ENCODE data around the gene KPNA5. TPM values are rescaled to one million over a fixed set of nuclear protein-coding genes. Genes with fewer than 3 reads are reported as not detected.
"Not testable (repeated sequence)": the region's sequence is repeated elsewhere in the genome, so short reads cannot be mapped to it uniquely, and the experiment has no call there.

The KPNA5 gene
- total RNA-seq, 4 donors from 2014 or later, result 1.1 to 8.2 (median 3.2) TPM

- Histone ChIP-seq H3K36me3 (peaks cover 0 to 7% (median 0%) of the 10 kb centered on the region in 3 donors), H3K4me3 (no peak overlapping the region), H3K4me1 (peaks cover 3 to 26% (median 7%) of the 10 kb centered on the region in 3 donors), H3K27ac (no peak overlapping the region), H3K27me3 (no peaks in the 10 kb centered on the region), H3K9me3 (no peaks in the 10 kb centered on the region)
- WGBS, 2 donors, result 87 to 94% methylated on average over 2 of the region's 2 CpGs
- intact Hi-C loops (cut with DNase I), result no loop called here
- DNase-seq, result no peak
- TF ChIP-seq POLR2A (IDR thresholded peaks at IDR 0.05), result no peak
- TF ChIP-seq CTCF (IDR thresholded peaks at IDR 0.05), result no peak
Observed at GRCh38 chr6:116685437-116685993, 4.5 kb downstream of the KPNA5 start.

GRCh38 chr6:116686475-116687101 is 5.6 kb downstream of the KPNA5 start:
- DNase-seq; H3K27me3 ChIP-seq; H3K4me3 ChIP-seq; intact Hi-C loops (cut with DNase I); H3K9me3 ChIP-seq; H3K27ac ChIP-seq: not testable (repeated sequence)
- Histone ChIP-seq H3K36me3 (peaks cover 0 to 13% (median 0%) of the 10 kb centered on the region in 3 donors), H3K4me1 (peaks cover 2 to 23% (median 7%) of the 10 kb centered on the region in 3 donors)
- WGBS, 2 donors, result 70 to 72% methylated on average over 2 of the region's 2 CpGs

- TF ChIP-seq POLR2A (IDR thresholded peaks at IDR 0.05), result no peak
- TF ChIP-seq CTCF (IDR thresholded peaks at IDR 0.05), result no peak
- intact Hi-C loops (cut with DNase I), result no loop called here
- WGBS, 2 donors, result 85 to 95% methylated on average over 5 of the region's 5 CpGs
- H3K27ac ChIP-seq, result no peak overlapping the region
- H3K27me3 ChIP-seq, result no peaks in the 10 kb centered on the region
- DNase-seq, result no peak
- peaks cover 0 to 25% (median 0%) of the 10 kb centered on the region in 3 donors for H3K36me3 ChIP-seq
- H3K4me1 ChIP-seq, result peaks cover 0 to 13% (median 0%) of the 10 kb centered on the region in 3 donors
- no peak overlapping the region for H3K4me3 ChIP-seq
- H3K9me3 ChIP-seq, result no peaks in the 10 kb centered on the region
Observed at GRCh38 chr6:116691154-116691553, 10.1 kb downstream of the KPNA5 start.

GRCh38 chr6:116692873-116693272 is 11.9 kb downstream of the KPNA5 start:
- H3K4me1 ChIP-seq; H3K27ac ChIP-seq; intact Hi-C loops (cut with DNase I); DNase-seq; H3K27me3 ChIP-seq; H3K4me3 ChIP-seq; H3K9me3 ChIP-seq: not testable (repeated sequence)
- 86 to 100% methylated on average over 4 of the region's 4 CpGs for WGBS, 2 donors
- peaks cover 0 to 25% (median 0%) of the 10 kb centered on the region in 3 donors for H3K36me3 ChIP-seq

GRCh38 chr6:116693275-116693674 is 12.3 kb downstream of the KPNA5 start:
- 81 to 100% methylated on average over 1 to 3 of the region's 3 CpGs for WGBS, 2 donors
- H3K27ac ChIP-seq; H3K4me1 ChIP-seq; H3K9me3 ChIP-seq; DNase-seq; H3K27me3 ChIP-seq; intact Hi-C loops (cut with DNase I); H3K4me3 ChIP-seq: not testable (repeated sequence)
- peaks cover 0 to 25% (median 0%) of the 10 kb centered on the region in 3 donors for H3K36me3 ChIP-seq

GRCh38 chr6:116695401-116695800 is 14.4 kb downstream of the KPNA5 start:
- Histone ChIP-seq H3K27ac (no peak overlapping the region), H3K27me3 (no peaks in the 10 kb centered on the region), H3K4me1 (peaks cover 0 to 5% (median 0%) of the 10 kb centered on the region in 3 donors), H3K9me3 (no peaks in the 10 kb centered on the region), H3K36me3 (peaks cover 0 to 32% (median 0%) of the 10 kb centered on the region in 3 donors), H3K4me3 (no peak overlapping the region)
- no peak for DNase-seq
- WGBS, 2 donors, result 83% methylated on average over 2 of the region's 2 CpGs
- intact Hi-C loops (cut with DNase I), result no loop called here
- no peak for TF ChIP-seq CTCF (IDR thresholded peaks at IDR 0.05)
